Stimulated activated effector memory CD8-positive, alpha-beta T cell treated with anti-CD3 and anti-CD28 coated beads, Interleukin-12 subunit alpha, Interleukin-12 subunit beta, amount 100 ng/mL, for 72 hours (primary cell): ENCODE results near the gene NCOA3.
A peak's percentile ranks its signal among the peaks of the same experiment; 100 is the strongest.

Experiments used
- ATAC-seq: fragments of 150-1000 bp; cut with Tn5 transposase; 2 replicates; pipeline ENCODE4 v1.10.0; 2021
- DNase-seq, 2 donors: peaks; one replicate each; pipeline ENCODE4 v3.0.0; 2021 to 2022; ENCODE audit warnings: low spot score in 2 of 2
- H3K27ac Mint-ChIP-seq: one replicate; pipeline ENCODE4 v1.8.0; 2022; ENCODE audit warnings: mild to moderate bottlenecking, mixed read lengths
- H3K36me3 Mint-ChIP-seq: one replicate; pipeline ENCODE4 v1.8.0; 2022; ENCODE audit warnings: mild to moderate bottlenecking, mixed read lengths
- H3K4me1 Mint-ChIP-seq: one replicate; pipeline ENCODE4 v1.8.0; 2022; ENCODE audit warnings: mixed read lengths
- H3K4me3 Mint-ChIP-seq: one replicate; pipeline ENCODE4 v1.8.0; 2022; ENCODE audit warnings: mild to moderate bottlenecking, mixed read lengths
- H3K9me3 Mint-ChIP-seq: one replicate; pipeline ENCODE4 v1.8.0; 2022; ENCODE audit warnings: mixed read lengths

The NCOA3 gene

GRCh38 chr20:47598911-47599744 is 97.4 kb downstream of the NCOA3 start:
- ATAC-seq (no peak), DNase-seq (no peak)
- peaks cover 68% of the 10 kb centered on the region for H3K36me3 Mint-ChIP-seq
- H3K4me3 Mint-ChIP-seq: no peak overlapping the region
- no peak overlapping the region for H3K27ac Mint-ChIP-seq
- peaks cover 17% of the 10 kb centered on the region for H3K4me1 Mint-ChIP-seq
- no peaks in the 10 kb centered on the region for H3K9me3 Mint-ChIP-seq

- no peak for ATAC-seq
- Mint-ChIP-seq H3K36me3 (peaks cover 48% of the 10 kb centered on the region), H3K4me1 (peaks cover 33% of the 10 kb centered on the region), H3K27ac (no peak overlapping the region), H3K4me3 (no peak overlapping the region), H3K9me3 (no peaks in the 10 kb centered on the region)
- no peak for DNase-seq
These were observed 99.4 kb downstream of the NCOA3 start for GRCh38 chr20:47600967-47601547.

DNA sequence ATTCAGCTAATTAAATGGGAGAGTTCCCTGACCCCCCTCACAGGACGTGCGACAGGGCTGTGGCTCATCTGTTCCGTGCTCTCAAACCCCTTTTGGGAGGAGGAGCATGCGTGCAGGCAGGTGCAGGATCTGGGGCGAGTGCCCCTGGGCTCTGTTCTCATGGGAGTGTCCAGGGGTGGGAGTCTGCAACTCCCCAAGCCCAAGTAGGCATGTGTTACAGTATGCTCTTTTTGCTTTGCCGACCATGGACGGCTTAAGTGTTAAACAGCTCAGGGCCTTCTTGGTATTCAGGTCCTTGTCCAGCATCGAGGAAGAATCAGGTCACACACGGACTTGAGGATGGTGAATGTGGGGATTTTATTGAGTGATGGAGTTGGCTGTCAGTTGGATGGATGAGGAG is 101.6 kb downstream of the NCOA3 start:
- Mint-ChIP-seq H3K36me3 (peaks cover 26% of the 10 kb centered on the region), H3K9me3 (no peaks in the 10 kb centered on the region), H3K4me3 (no peak overlapping the region), H3K4me1 (peaks cover 44% of the 10 kb centered on the region), H3K27ac (peak overlapping the region; percentile 79)
- ATAC-seq: no peak
- DNase-seq: no peak

DNA sequence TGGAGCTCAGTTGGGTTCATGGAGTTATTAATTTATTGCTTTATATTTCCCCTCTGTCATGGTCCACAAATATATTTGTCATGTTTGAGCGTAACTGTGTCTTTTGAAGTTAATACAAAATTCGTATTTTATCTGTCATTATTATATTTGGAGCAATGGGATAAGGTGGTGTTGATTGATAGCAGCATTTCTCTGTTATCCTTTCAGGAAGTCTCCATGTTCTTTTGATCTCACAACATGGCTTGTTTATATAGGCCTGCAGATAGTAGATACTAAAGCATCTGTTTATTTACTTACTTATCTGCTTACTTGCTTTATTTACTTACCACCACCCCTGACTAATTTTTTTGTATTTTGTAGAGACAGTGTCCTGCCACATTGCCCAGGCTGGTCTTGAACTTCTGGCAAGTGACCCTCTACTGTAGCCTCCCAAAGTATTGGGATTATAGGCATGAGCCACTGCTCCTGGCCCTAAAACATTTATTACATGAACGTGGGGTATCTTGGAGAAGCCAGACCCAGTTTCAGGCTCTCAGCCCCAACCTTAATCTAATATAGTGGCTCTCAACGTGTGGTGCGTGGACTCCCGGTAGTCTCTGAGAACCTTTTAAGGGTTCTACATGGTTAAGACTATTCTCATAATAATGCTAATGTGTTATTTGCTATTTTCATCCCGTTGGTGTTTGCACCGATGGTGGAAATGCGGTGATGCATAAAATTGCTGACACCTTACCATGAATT is 104.2 kb downstream of the NCOA3 start:
- no peak for DNase-seq
- H3K4me3 Mint-ChIP-seq: no peak overlapping the region
- H3K36me3 Mint-ChIP-seq: peaks cover 13% of the 10 kb centered on the region
- H3K27ac Mint-ChIP-seq: peak overlapping the region; percentile 93
- no peak for ATAC-seq
- peaks cover 56% of the 10 kb centered on the region for H3K4me1 Mint-ChIP-seq
- H3K9me3 Mint-ChIP-seq: no peaks in the 10 kb centered on the region

DNA sequence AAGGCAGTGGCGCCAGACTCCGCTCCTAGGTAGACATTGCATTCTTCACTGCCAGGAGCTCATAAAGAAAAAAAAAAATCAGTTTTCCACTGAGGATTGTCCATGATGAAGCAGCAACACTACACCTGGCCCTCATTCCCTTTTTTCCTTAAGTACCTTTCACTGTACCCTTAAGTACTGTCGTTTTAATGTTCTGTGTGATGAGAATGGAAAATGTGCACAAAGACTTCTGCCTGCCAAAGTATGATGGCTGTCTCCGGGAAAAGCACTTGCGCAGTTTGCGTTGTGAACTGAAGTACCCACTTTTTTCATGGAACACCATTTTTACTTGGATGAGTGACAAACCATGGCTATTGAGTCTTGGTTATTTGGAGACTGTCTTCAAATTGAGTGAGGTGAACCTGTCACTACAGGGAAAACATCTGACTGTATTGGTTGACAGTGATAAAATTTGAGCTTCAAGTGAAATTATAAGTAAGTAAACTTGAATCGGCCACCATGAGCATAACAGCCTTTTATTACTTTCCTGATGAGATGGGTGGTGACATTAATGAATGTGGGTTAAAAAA is 104.8 kb downstream of the NCOA3 start:
- no peak for ATAC-seq
- H3K4me3 Mint-ChIP-seq: peak overlapping the region; percentile 50
- H3K36me3 Mint-ChIP-seq: peaks cover 15% of the 10 kb centered on the region

GRCh38 chr20:47606983-47607613 is 105.4 kb downstream of the NCOA3 start:
- H3K4me3 Mint-ChIP-seq: peak overlapping the region; percentile 50
- H3K4me1 Mint-ChIP-seq: peaks cover 67% of the 10 kb centered on the region
- H3K27ac Mint-ChIP-seq: peak overlapping the region; percentile 93
- DNase-seq: no peak
- H3K9me3 Mint-ChIP-seq: no peaks in the 10 kb centered on the region
- ATAC-seq: peak; percentile 68
- peaks cover 21% of the 10 kb centered on the region for H3K36me3 Mint-ChIP-seq

More for the DNA sequence above, 104.8 kb downstream of the NCOA3 start:
- Mint-ChIP-seq H3K27ac (peak overlapping the region; percentile 93), H3K9me3 (no peaks in the 10 kb centered on the region), H3K4me1 (peaks cover 63% of the 10 kb centered on the region)
- no peak for DNase-seq

DNA sequence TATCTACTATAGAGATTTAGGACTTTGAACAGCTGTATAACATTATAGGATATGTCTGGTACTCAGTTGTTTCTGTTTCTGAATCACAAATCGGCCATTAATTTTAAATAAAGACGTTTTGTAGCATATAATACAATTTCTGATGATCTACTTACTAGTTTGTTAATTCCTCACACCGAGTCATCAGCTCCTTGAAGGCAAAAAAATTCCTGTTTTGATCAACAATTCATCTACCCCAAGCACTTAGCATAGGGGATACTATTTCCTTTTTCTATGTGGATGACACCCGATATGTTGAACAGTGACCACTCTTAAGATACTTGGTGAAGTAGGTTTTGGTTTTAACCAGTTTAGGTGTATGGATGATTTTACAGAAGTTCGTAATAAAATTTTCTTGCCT is 107.3 kb downstream of the NCOA3 start:
- ATAC-seq: no peak
- H3K36me3 Mint-ChIP-seq: peaks cover 24% of the 10 kb centered on the region
- H3K9me3 Mint-ChIP-seq: no peaks in the 10 kb centered on the region
- peak overlapping the region; percentile 5 for H3K4me3 Mint-ChIP-seq
- peaks cover 71% of the 10 kb centered on the region for H3K4me1 Mint-ChIP-seq
- no peak for DNase-seq
- H3K27ac Mint-ChIP-seq: peak overlapping the region; percentile 93

GRCh38 chr20:47610247-47610944 is 108.7 kb downstream of the NCOA3 start:
- DNase-seq: peak; percentile 20 to 67

GRCh38 chr20:47610945-47611250 is 109.2 kb downstream of the NCOA3 start:
- H3K36me3 Mint-ChIP-seq: peaks cover 24% of the 10 kb centered on the region

More at GRCh38 chr20:47610247-47610944, 108.7 kb downstream of the NCOA3 start:
- no peaks in the 10 kb centered on the region for H3K9me3 Mint-ChIP-seq
- peak overlapping the region; percentile 93 for H3K27ac Mint-ChIP-seq
- H3K4me3 Mint-ChIP-seq: peak overlapping the region; percentile 46
- H3K36me3 Mint-ChIP-seq: peaks cover 24% of the 10 kb centered on the region
- H3K4me1 Mint-ChIP-seq: peaks cover 68% of the 10 kb centered on the region
- peak; percentile 98 for ATAC-seq

GRCh38 chr20:47611785-47612184 is 110.1 kb downstream of the NCOA3 start:
- Mint-ChIP-seq H3K9me3 (no peaks in the 10 kb centered on the region), H3K27ac (peak overlapping the region; percentile 93), H3K4me1 (peaks cover 55% of the 10 kb centered on the region), H3K36me3 (peaks cover 30% of the 10 kb centered on the region), H3K4me3 (no peak overlapping the region)
- ATAC-seq (no peak), DNase-seq (no peak)

More at GRCh38 chr20:47610945-47611250, 109.2 kb downstream of the NCOA3 start:
- H3K9me3 Mint-ChIP-seq: no peaks in the 10 kb centered on the region
- peak; percentile 58 for ATAC-seq
- peak overlapping the region; percentile 93 for H3K27ac Mint-ChIP-seq
- H3K4me3 Mint-ChIP-seq: peak overlapping the region; percentile 46
- peaks cover 63% of the 10 kb centered on the region for H3K4me1 Mint-ChIP-seq
- DNase-seq: no peak

- Mint-ChIP-seq H3K9me3 (no peaks in the 10 kb centered on the region), H3K36me3 (peaks cover 39% of the 10 kb centered on the region), H3K27ac (peak overlapping the region; percentile 93), H3K4me3 (no peak overlapping the region), H3K4me1 (peaks cover 51% of the 10 kb centered on the region)
- ATAC-seq: no peak
- DNase-seq: no peak
These were observed 111.0 kb downstream of the NCOA3 start for GRCh38 chr20:47612670-47613069.

- ATAC-seq (no peak), DNase-seq (no peak)
- Mint-ChIP-seq H3K4me3 (no peak overlapping the region), H3K9me3 (no peaks in the 10 kb centered on the region), H3K27ac (peak overlapping the region; percentile 24), H3K4me1 (peaks cover 43% of the 10 kb centered on the region), H3K36me3 (peaks cover 42% of the 10 kb centered on the region)
These were observed 113.1 kb downstream of the NCOA3 start for GRCh38 chr20:47614703-47615309.

GRCh38 chr20:47618479-47618878 is 116.8 kb downstream of the NCOA3 start:
- no peak for DNase-seq

More at GRCh38 chr20:47618479-47618878, 116.8 kb downstream of the NCOA3 start:
- Mint-ChIP-seq H3K4me1 (peaks cover 25% of the 10 kb centered on the region), H3K27ac (no peak overlapping the region), H3K36me3 (peaks cover 50% of the 10 kb centered on the region), H3K9me3 (no peaks in the 10 kb centered on the region), H3K4me3 (no peak overlapping the region)
- no peak for ATAC-seq
